Endothelial cell of hepatic sinusoid (primary cell): ENCODE measurements around the gene SYNPO.

Experiments
- in situ Hi-C: cut with HindIII; loops from 2 replicates; pipeline ENCODE4 v1.10.0; 2017; ENCODE audit warnings: low sequenced_read_pairs

SYNPO gene

DNA sequence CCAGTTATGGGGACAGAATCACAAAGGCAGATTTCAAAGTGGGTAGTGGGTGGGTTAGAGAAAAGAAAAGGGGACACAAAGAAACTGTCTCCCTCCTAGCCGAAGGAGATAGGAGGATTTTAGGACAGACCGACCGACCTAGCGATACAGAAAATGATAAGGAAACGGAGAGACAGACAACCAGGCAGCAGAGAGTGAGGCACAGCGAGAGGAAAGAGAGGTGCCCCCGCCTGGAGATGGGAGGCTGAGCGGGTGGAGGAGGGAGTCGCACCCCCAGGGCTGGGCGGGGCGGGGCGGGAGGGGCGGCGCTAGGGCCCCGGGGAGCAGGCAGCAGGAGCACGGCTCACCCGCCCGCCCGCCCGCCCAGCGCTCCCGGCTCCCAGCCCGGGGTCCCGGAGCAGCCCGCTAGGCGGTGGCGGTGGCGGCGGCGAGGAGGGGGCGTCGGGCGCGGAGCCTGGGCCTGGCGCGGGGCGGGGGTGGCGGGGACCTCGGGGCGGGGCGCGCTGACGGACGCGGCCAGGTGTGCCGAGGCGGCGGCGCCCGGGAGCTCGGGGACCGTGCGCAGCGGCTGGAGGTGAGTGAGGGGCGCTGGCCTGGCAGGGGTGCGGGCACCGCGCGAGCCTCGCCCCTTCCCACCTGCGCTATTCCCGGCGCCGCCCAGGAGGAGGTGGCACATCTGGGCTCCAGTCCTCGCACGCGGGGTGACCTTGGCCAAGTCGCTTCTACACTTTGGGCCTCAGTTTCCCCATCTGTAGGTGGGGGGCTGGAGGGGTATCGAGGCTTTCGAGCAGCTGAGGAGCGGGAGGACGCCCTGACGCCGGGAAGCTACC lies 15.9 kb upstream of the SYNPO start:
- in situ Hi-C loops: no loop called here

DNA sequence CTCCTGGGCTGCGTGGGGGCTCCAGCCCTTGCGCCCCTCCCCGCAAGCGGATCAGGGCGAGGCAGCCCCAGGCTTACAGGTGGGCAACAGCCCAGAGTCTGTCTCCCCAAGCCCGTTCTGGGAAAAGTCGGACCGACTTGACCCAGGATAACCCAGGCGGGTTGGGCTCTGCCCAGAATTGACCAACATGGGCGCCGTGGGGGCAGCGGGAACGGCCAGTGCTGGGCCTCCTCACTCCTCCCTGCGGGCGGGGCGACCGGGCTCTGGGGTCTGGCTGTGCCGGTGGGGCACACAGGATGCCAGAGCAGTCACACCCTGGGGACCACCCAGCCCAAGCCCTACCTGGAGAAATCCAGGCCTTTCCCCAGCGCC lies 15.3 kb upstream of the SYNPO start:
- in situ Hi-C loops: no loop called here

DNA sequence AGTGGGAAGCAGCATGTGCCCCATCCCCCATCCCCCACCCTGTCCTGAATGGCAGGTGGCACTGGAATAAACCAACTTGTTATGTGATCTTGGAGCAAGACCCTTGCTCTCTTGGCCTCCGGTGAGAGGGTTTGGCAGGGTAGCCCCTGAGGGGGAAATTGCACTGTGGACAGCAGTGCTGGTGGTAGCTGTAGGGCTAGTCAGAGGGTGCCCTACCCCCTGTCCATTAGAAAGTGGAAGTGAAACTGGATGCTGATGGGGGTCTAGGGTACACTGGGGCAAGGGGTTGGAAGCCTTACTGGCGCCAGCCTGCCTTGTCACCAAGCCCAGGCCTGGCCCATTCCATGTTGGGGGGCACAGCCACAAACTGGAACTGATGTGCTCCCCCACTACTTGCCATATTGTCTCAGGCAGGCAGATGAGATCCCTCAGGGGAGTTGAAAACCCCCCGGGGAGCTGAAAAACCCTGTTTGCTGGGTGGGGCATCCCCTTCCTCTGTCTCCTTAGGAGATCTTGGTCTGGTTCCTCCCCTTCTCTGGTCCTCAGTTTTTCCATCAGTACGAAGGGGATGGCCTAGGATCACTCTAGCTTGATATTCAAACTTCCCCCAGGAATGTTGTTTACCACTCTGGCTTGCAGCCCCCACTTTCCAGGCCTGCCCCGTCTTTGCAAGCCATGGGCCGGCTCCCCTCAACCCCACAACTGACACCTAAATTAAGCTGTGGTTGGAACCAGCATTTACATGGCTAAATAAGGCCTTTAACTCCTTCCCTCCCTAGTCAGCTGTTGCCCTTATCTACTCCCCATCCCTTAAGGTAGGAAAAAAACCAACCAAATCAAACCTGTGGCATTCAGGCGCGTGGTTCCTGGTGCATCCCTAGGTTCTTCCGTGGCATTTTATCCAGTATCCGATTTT lies 14.4 kb upstream of the SYNPO start:
- in situ Hi-C loops: no loop called here

DNA sequence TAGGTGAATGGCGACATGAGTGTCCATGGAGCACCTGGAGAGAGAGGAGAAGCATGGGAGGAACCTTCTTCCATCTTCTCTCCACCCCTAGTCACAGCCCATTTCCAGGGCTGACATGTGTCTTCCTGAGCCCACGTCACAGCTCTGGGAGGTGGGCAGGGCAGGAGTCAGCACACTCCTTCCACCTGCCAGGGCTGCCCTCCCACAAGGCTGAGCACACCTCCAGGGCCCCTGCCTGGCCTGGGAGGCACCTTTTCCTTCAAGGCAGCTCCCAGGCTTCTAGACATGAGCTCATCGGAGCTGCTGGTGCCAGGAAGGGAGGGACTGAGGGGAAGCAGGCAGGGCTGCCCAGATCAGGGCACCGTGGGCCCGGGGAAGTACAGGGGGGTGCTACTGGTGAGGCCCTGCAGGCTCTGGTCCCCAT lies 13.6 kb upstream of the SYNPO start:
- in situ Hi-C loops: no loop called here

DNA sequence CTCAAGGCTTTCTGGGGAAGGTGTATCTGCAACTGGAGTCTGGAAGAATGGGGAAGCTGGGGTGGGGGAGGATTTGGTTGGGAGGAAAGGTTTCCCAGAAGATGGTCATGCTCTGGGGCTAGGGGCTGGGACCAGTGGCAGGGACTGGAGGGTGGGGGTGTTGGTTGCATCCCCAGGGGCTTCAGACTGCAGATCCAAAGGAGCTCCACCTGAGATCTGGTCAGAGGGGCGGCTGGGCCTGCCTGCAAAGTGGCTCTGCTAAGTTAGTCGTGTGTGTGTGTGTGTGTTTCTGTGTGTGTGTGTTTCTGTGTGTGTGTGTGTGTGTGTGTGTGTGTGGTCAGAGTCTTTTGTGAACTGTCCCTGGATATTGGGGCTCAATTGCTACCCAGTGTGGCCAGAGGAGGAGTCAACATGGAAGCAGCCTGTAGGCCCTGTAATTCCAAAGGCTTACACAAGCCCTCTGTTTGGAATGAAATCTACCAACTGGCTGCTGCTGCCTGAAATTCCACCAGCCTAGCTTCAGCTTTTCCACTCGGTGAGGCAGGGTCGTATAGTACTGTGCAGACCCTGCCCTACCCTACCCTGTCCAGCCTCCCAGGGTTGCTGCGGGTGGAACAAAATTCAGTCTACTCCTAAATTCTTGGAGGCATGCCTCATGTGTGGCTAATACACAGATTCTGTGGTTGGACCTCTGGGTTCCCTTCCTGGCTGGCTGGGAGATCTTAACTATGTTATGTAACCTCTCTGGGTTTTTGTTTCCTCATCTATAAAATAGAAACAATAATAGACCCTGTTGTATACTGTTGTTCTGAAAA lies 12.5 kb upstream of the SYNPO start:
- in situ Hi-C loops: no loop called here

DNA sequence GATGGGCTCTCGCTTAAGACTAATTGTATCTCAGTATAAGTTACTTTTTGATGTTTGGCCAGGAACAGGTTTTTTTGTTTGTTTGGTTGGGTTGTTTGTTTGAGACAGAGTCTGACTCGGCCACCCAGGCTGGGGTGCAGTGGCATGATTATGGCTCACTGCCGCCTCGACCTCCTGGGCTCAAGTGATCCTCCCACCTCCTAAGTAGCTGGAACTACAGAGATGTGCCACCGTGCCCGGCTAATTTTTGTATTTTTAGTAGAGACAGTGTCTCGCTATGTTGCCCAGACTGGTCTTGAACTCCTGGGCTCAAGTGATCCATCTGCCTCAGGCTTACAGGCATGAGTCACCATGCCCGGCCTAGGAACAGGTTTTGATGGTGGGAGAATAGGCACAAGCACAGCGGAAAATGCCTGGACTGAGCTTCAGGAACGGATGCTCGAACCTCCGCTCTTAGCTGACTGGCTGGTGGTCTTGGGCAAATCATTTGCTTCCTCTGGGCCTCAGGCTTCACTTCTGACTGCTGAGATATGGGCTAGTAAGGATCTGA lies 11.4 kb upstream of the SYNPO start:
- in situ Hi-C loops: no loop called here

DNA sequence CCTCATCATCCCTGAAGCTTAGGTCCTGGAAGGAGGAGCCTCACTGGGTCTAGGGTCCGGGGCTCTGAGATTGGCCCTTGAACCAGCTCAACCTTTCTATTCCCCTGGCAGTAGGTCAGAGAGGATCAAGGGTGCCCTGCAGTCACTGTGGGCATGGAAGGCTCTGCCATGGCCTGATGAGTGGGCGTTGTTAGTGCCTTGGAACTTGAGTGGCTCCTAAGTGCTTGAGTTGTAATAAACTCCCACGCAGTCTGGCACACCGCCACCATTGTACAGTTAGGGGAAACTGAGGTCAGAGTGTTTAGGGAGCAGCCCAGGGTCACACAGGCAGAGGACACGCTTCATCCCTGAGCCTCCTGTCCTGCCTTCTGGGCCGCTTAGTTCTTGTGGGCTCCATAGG lies 10.4 kb upstream of the SYNPO start:
- in situ Hi-C loops: no loop called here

DNA sequence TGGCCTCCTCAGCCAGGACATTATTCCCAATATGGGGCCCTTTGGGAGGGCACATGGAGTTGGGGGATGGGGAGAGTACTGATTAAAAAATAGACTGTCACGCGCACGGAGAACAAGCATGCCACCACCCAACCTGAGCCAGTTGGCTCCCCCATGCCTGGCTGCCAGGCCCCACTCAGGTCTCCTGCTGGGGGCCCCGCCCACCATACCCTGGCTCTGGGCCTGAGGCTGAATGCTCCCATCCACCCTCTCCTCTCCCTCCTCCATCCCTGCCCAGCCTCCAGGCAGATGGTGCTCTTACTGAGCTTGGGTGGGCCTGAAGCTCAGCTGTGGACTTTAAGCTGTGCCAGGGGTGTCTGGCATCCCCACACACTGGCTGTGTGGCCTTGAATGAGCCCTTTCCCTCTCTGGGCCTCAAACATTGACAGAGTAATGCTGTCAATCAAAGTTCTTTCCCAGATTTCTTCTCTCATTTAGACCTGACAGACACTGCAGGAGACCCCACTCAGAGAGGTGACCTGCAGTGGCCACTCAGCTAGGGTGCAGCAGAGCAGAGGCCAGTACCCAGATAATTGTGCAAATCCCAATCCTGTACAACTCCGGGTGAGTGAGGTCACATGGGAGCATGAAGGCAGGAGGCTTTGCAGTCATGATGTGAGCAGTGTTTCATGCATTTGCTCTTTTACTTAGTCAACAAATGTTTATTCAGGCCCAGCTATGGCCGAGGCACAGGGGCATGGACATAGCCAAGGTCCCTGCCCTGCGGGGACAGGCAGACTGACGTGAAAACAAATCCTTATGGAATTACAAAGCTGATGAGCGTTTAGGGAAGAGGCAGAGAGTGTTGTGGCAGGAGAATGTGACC lies 9.8 kb upstream of the SYNPO start:
- in situ Hi-C loops: no loop called here

DNA sequence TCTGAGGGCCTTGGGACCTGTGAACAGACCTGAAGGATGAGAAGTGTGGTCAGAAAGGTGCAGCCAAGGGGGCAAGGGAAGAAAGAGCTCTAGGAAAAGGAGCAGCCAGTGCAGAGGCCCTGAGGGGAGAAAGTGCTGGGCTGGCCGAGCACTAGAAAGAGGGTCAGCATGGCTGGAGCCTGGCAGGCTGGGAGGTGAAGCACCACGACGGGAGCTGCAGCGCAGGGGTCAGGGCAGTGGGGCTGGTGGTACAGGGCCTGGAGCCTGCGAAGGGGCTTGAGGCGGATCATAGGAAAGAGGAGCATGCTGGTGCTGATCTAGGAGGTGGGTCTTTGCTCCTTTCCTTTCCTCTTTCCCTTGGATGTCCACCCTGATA lies 9.1 kb upstream of the SYNPO start:
- in situ Hi-C loops: no loop called here

- in situ Hi-C loops: no loop called here
Observed at GRCh38 chr5:150632305-150633160, 7.9 kb upstream of the SYNPO start.

DNA sequence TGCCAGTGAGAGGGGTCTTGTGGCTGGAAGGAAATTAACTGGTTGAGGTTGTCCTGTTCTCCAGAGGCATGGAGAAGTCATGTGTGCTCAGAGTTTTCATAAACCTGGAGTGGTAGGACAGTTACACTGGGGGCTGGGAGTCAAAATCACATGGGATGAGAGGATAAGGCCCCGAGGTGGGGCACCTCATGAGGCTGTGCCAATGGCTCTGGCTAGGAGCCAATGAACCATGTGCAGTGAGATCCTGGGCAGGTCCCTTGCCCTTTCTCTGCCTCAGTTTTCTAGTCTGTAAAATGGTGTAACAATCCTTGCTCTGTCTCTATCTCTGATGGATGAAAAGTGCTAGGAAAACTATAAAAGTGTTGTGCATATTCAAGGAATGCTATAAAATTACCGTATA lies 7.0 kb upstream of the SYNPO start:
- in situ Hi-C loops: no loop called here

GRCh38 chr5:150636391-150637244 lies 3.8 kb upstream of the SYNPO start:
- in situ Hi-C loops: no loop called here

- in situ Hi-C loops: no loop called here
Observed at GRCh38 chr5:150637245-150638052, 3.0 kb upstream of the SYNPO start.

GRCh38 chr5:150638053-150638444 lies 2.4 kb upstream of the SYNPO start:
- in situ Hi-C loops: no loop called here

DNA sequence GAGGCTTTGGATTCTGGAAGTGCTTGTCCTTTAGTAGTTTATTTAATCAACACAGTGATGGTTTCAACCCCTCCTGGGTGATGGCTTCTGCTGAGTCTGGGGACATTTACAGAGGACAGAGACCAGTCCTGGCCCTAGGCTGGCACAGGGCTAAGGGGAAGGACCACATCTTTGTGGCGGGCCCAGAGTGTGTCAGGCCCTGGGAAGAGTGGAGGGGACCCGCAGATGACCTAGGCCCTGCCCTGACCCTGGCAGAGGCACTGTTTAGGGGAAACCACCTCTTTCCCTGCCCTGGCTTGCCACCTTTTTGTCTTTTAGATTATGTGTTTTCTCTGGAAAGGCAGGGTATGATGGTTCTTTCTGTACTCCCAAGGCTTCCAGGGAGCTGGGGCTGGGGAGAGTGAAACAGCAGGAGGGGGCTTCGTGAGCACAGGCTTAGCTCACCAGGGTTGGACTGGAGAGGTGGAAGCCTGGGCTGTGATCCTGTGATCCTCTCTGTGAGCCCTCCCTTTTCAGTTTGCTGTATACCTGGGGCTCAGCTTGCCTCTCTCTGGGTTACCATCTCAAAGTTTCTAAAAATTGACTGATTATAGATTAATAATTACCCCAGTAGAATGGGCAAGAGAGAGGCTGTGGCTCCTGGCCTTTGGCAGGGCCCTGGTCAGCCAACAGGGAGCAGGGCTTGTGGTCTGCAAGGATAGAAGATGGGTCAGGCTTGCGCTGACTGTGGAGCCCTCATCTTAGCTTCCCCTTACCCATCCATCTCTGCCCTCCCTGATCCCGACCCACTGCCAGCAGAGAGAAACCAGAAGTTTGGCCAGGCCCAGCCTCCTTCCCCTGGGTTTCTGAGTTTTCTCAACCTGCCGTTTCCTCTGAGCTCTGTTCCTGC lies 1.7 kb upstream of the SYNPO start:
- in situ Hi-C loops: no loop called here

- in situ Hi-C loops: no loop called here
Observed at GRCh38 chr5:150639377-150639692, 1.1 kb upstream of the SYNPO start.

DNA sequence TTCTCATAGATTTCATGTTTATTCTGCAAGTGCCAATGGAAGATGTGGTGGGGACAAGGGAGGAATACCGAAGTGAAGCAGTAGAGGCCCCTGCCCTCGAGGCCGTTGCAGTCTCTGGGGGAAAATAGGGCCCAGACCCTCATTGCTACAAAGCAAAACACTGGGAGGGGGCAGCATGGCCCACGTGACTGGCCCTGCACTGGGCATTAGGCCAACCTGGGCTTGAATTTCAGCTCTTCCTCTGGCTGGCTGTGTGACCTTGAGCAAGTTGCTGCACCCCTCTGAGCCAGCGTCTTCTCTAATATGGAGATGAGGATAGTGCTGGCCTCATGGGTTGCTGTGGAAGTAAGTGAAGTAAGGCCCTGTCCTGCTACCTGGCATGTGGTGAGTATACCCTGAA lies 709 bp upstream of the SYNPO start:
- in situ Hi-C loops: no loop called here
